T47D (cell line): ENCODE measurements around the gene OR1K1.
"Not testable (repeated sequence)": the region's sequence is repeated elsewhere in the genome, so short reads cannot be mapped to it uniquely, and the experiment has no call there.

Experiments used
- DNase-seq, 2 experiments: peaks; one replicate each; pipeline versions ENCODE4 v3.0.0 to v3.0.0-alpha.2; 2011 to 2012; ENCODE audit warnings: low read depth in 1 of 2, low spot score in 1 of 2
- JUND ChIP-seq: IDR thresholded peaks from 2 replicates; pipeline ENCODE4 v1.6.1; 2012; ENCODE audit warnings: low read depth
- in situ Hi-C: cut with HindIII; loops from 2 replicates; pipeline ENCODE4 v1.10.0; 2016; ENCODE audit warnings: low sequenced_read_pairs, low pct_unique_long_range_greater_than_20kb

The OR1K1 gene

DNA sequence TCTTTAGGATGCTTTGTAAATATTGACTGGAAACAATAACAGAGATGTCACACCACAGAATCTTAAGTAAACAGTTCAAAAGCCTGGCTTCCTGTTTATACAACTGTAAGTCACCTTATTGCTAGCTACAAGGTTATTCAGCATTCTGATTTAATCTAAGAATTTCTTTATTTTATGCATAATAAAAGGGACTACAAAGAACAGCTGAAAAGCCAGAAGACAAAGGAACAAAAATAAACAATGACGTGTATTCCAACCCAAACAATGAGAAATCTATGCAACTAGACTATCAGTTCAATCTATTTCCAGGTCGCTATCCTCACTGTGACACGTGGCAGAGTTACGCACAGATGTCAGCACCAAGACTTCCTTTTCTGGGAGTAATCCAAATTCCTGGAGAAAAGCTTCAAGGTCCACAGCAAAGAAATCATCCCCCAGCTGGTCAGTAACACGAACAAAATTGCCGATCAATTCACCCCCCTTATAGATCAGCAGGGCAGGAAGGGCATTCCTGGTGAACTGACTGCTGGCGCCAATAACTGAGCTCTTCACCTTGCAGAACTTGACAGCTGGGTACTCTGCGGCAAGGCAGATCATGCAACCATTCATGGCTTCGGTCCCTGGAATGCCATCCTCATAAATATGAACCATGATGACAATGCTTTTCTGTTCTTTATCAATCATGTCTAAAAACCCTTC, 20.0 kb downstream of the OR1K1 start:
- DNase-seq = peak in 1 of 2 experiments; percentile 37
- no peak for TF ChIP-seq JUND
- in situ Hi-C loops = no loop called here

DNA sequence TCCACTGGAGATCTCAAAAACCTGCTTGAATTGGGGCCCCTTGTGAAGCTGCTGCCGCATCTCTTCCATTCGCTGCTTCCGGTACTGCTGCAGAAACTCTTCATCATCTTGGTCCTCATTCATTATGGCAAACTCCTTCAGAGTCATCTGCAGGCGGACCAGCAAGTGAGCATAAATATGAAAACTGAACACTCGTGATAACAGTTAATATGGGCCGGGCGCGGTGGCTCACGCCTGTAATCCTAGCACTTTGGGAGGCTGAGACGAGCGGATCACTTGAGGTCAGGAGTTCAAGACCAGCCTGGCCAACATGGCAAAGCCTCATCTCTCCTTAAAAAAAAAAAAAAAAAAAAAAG, 20.5 kb downstream of the OR1K1 start:
- DNase-seq = no peak
- no peak for TF ChIP-seq JUND
- in situ Hi-C loops = no loop called here

DNA sequence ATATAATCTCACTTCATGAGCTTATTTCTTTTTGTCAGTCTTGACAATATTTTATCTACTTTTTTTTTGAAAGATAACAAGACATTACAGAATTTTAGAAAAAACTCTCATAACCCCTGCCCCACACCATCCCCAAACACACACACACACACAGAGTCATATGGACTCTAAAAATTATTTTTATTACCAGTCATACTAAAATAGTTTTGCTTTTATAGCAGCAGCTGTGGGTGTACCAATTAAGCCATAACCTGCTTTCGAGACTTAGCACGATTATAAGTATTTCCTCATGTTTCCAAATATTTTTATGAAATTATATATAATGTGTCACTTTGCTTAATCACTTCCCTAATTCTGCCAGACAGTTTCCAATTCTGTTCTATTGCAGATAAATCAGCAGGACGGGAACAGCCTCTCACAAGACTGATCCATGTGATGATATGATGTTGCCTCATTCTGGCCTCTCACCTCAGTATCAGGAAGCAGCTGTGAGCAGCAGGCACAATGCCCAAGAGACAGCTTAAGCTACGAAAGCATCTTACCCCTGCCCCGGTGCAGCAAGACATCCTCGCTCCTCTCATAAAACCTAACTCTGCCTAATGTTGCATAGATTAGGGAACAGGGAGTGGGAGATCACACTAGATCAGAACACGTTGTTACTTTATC, 21.5 kb downstream of the OR1K1 start:
- in situ Hi-C loops = no loop called here
- DNase-seq = no peak
- TF ChIP-seq JUND = no peak

DNA sequence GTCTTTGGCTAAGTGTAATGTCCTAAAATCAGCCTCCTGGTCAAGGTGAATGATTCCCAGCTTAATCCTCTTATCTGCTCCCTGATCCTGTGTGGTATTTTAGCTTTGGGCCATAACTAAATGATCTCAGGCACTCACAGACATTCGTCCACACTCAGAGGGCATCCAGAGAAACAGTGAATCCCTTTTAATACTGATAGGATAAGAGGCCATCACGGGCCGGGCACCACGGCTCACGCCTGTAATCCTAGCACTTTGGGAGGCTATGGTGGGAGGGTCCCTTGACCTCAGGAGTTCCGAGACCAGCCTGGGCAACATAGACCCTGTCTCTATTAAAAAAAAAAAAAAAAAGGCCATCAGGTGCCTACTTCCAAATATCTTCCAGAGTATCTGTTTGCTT, 22.1 kb downstream of the OR1K1 start:
- no peak for DNase-seq
- no peak for TF ChIP-seq JUND
- in situ Hi-C loops = no loop called here

DNA sequence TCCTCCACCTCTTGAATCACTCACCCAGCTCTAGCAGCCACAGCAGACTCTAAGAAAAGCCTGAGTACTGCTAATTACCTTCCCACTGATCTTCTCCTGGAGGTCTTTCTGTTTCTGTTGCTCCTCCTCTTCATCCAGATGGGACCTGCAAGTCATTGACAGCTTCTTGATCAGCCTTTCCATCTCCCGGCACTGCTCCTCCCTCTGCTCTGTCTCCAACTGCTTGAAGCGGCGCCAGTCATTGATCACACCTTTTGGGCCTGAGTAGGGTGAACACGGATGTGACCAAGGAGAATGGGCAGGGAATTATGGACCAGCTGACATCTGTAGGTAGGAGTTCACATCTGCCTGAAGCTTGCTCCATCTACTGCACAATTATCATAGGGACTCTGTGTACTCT, 23.0 kb downstream of the OR1K1 start:
- no peak for TF ChIP-seq JUND
- no peak for DNase-seq
- in situ Hi-C loops = no loop called here

- in situ Hi-C loops = no loop called here
- no peak for TF ChIP-seq JUND
- no peak for DNase-seq
Measured at GRCh38 chr9:122827761-122828093, 27.8 kb downstream of the OR1K1 start.

DNA sequence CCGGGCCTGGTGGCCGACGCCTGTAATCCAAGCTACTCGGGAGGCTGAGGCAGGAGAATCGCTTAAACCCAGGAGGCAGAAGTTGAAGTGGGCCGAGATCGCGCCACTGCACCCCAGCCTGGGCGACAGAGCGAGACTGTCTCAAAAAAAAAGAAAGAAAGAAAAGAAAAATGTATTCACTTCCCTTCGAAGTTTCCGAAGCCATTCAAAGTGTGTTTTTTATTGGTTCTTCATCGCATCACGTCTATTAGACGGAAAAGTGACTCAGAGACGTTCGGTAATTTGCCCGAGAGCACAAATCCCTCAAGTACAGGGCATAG, 29.0 kb downstream of the OR1K1 start:
- in situ Hi-C loops, DNase-seq: not testable (repeated sequence)

DNA sequence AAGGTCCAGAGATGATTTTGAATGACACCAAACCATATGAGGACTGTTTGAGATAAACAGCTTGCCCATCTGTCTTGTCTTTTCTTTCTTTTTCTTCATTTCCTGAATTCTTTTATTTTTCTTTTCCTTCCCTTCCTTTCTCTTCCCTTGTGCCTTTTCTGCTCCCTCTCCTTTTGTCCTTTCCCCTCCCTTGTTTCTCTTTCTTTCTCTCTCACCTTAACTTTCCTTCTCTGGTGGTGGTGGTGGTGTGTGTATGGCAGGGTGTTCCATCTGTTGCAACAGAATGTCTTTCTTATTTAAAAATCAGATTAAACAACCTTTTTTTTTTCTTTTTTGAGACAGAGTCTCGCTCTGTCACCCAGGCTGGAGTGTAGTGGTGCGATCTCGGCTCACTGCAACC, 32.3 kb downstream of the OR1K1 start:
- no peak for TF ChIP-seq JUND

GRCh38 chr9:122835313-122835731, 35.4 kb downstream of the OR1K1 start:
- no peak for TF ChIP-seq JUND
- in situ Hi-C loops = no loop called here
- DNase-seq = no peak

More for the DNA sequence above, 32.3 kb downstream of the OR1K1 start:
- no peak for DNase-seq
- in situ Hi-C loops = no loop called here

DNA sequence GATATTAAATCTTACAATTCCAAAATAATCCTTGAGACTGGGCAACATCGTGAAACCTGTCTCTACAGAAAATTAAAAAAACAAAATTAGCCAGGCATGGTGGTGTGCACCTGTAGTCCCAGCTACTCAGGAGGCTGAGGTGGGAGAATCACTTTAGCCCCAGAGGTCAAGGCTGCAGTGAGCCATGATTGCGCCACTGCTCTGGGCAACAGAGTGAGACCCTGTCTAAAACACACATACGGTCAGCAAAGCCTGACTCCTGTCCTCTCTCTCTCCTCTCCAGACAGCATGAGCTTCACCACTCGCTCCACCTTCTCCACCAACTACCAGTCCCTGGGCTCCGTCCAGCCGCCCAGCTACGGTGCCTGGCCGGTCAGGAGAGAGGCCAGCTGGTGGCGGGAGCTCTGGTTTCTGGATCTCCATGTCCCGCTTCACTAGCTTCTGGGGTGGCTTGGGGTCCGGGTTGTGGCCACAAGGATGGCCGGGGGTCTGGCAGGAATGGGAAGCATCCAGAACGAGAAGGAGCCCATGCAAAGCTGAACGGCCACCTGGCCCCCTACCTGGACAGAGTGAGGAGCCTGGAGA, 37.4 kb downstream of the OR1K1 start:
- in situ Hi-C loops = no loop called here

GRCh38 chr9:122838441-122838840, 38.5 kb downstream of the OR1K1 start:
- DNase-seq, in situ Hi-C loops: not testable (repeated sequence)

More for the DNA sequence above, 37.4 kb downstream of the OR1K1 start:
- TF ChIP-seq JUND = no peak
- no peak for DNase-seq

- TF ChIP-seq JUND = no peak
- no peak for DNase-seq
- in situ Hi-C loops = no loop called here
Measured at GRCh38 chr9:122841501-122841900, 41.6 kb downstream of the OR1K1 start.

- no peak for DNase-seq
- in situ Hi-C loops = no loop called here
- TF ChIP-seq JUND = no peak
Measured at GRCh38 chr9:122844137-122844536, 44.2 kb downstream of the OR1K1 start.

- in situ Hi-C loops = no loop called here
- DNase-seq = no peak
- TF ChIP-seq JUND = no peak
Measured at GRCh38 chr9:122845116-122845515, 45.2 kb downstream of the OR1K1 start.
